Measurements from ENCODE around the gene DHTKD1. TPM values are rescaled to one million over a fixed set of nuclear protein-coding genes. Genes with fewer than 3 reads are reported as not detected.

Gene DHTKD1
- total RNA-seq, 1 experiment from 2014 or later, result 53.2 TPM

DNA sequence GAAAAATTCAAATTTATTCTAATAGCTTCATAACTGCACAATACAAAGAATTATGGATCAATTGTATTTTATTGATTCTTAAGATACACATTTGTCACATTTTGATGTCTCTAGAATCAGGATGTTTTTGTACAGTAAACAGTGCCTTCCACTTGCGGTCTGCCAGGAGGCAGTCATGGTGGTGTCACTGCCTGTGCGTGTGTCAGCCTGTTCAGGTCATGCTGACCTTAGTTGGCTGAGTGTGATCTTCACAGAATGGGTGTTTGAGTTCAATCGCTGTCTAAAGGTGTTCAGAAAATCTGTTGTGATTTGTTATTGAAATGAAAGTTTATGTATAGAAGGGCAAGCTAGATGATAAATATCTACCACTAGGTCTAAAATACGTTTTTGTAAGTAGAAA lies 81.4 kb downstream of the DHTKD1 start:
- no peak overlapping the region for H3K14ac ChIP-seq (ENCODE audit: insufficient read depth, low read length)
- no peak overlapping the region for H3K4me2 ChIP-seq (ENCODE audit: insufficient read depth, insufficient read length, low read length)
- H4K5ac ChIP-seq (ENCODE audit: insufficient read length, low read depth, low read length), result no peak overlapping the region
- H3K27me3 Mint-ChIP-seq (ENCODE audit: low read depth), result no peaks in the 10 kb centered on the region
- H3K27ac ChIP-seq (ENCODE audit: insufficient read length, low read depth, low read length), result no peak overlapping the region
- 100% methylated on average over 1 of the region's 4 CpGs for WGBS (ENCODE audit: extremely low coverage, insufficient read length, low lambda C conversion rate)
- H3K4me1 Mint-ChIP-seq, result no peaks in the 10 kb centered on the region
- H2AFZ ChIP-seq (ENCODE audit: low read length), result no peak overlapping the region
- no peak overlapping the region for H3K9ac ChIP-seq (ENCODE audit: extremely low read depth, insufficient read length, low read length)
- no peak overlapping the region for H4K91ac ChIP-seq (ENCODE audit: insufficient read length, low read depth, low read length)
- no peak overlapping the region for H2BK120ac ChIP-seq (ENCODE audit: low read depth, low read length, poor library complexity, severe bottlenecking)
- peaks cover 6 to 24% (median 18%) of the 10 kb centered on the region in 3 experiments; a peak in 6 of 7 replicates for H3K36me3 Mint-ChIP-seq (ENCODE audit: insufficient read depth in 1 of 3, low read depth in 3 of 3)
- H4K20me1 ChIP-seq (ENCODE audit: control insufficient read depth, insufficient read depth, insufficient read length), result no peaks in the 10 kb centered on the region
- H3K27ac Mint-ChIP-seq, result no peak overlapping the region
- no peaks in the 10 kb centered on the region for H3K79me2 ChIP-seq (ENCODE audit: insufficient read depth, low read length)
- no peak overlapping the region for H3K18ac ChIP-seq (ENCODE audit: insufficient read length, low read depth, low read length)
- no peak for DNase-seq
- no peak overlapping the region for H2BK5ac ChIP-seq (ENCODE audit: insufficient read length, low read length)
- no peak overlapping the region for H4K8ac ChIP-seq (replicated peaks; ENCODE audit: insufficient read length, low read depth, low read length)
- H2BK12ac ChIP-seq (ENCODE audit: insufficient read length, low read depth, low read length), result no peak overlapping the region
- H2BK15ac ChIP-seq (ENCODE audit: low read depth, low read length), result no peak overlapping the region
- no peak overlapping the region for H2BK20ac ChIP-seq (ENCODE audit: low read depth, low read length, poor library complexity, severe bottlenecking)
- H3K4me3 Mint-ChIP-seq, result no peak overlapping the region
- TF ChIP-seq, protein P1, sequence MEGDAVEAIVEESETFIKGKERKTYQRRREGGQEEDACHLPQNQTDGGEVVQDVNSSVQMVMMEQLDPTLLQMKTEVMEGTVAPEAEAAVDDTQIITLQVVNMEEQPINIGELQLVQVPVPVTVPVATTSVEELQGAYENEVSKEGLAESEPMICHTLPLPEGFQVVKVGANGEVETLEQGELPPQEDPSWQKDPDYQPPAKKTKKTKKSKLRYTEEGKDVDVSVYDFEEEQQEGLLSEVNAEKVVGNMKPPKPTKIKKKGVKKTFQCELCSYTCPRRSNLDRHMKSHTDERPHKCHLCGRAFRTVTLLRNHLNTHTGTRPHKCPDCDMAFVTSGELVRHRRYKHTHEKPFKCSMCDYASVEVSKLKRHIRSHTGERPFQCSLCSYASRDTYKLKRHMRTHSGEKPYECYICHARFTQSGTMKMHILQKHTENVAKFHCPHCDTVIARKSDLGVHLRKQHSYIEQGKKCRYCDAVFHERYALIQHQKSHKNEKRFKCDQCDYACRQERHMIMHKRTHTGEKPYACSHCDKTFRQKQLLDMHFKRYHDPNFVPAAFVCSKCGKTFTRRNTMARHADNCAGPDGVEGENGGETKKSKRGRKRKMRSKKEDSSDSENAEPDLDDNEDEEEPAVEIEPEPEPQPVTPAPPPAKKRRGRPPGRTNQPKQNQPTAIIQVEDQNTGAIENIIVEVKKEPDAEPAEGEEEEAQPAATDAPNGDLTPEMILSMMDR (conservative IDR thresholded peaks at IDR 0.05), result no peak
- no peaks in the 10 kb centered on the region for H3K9me3 Mint-ChIP-seq
- no peak overlapping the region for H3K4ac ChIP-seq (ENCODE audit: low read depth, low read length)
- no peaks in the 10 kb centered on the region for H3K4me1 ChIP-seq (ENCODE audit: insufficient read depth, low read length)
- no peak overlapping the region for H3K23ac ChIP-seq (ENCODE audit: insufficient read length, low read depth, low read length)
- no peaks in the 10 kb centered on the region for H3K79me1 ChIP-seq (ENCODE audit: insufficient read depth, low read depth, low read length, poor library complexity, severe bottlenecking)
- no peak overlapping the region for H2AK5ac ChIP-seq (ENCODE audit: insufficient read length, low read length)
- H3K27me3 ChIP-seq (ENCODE audit: insufficient read depth, low read length), result no peaks in the 10 kb centered on the region
- no peak overlapping the region for H3K56ac ChIP-seq (ENCODE audit: insufficient read length, low read depth, low read length)
- no peaks in the 10 kb centered on the region for H3K9me3 ChIP-seq (ENCODE audit: control insufficient read depth, low read depth, low read length)
- no peak overlapping the region for H3T11ph ChIP-seq (ENCODE audit: low read length)
- no peaks in the 10 kb centered on the region for H3K23me2 ChIP-seq (ENCODE audit: insufficient read length, low read depth, low read length, poor library complexity, severe bottlenecking)
